Epithelial cell of proximal tubule (primary cell): ENCODE data around the gene GALNTL6. TPM values are rescaled to one million over a fixed set of nuclear protein-coding genes. Genes with fewer than 3 reads are reported as not detected.
A peak's percentile ranks its signal among the peaks of the same experiment; 100 is the strongest.

Experiments used
- DNase-seq: peaks from one replicate; pipeline ENCODE4 v3.0.0-alpha.2; 2011; ENCODE audit warnings: low read depth
- H3K4me3 ChIP-seq: 2 replicates; pipeline ENCODE4 v1.5.1; 2011; ENCODE audit warnings: low read depth, mild to moderate bottlenecking, low read length
- CTCF ChIP-seq: conservative IDR thresholded peaks from 2 replicates; pipeline ENCODE4 v1.5.1; 2012; ENCODE audit warnings: low read depth, mild to moderate bottlenecking, low read length
- total RNA-seq: library from RNA; depleted of rRNA; stranded (reverse); fragments of >200 nt; gene quantifications from 2 replicates; pipeline ENCODE4 v1.2.3, GENCODE V29; 2015

The GALNTL6 gene
- total RNA-seq, 1 donor from 2014 or later: not detected

- no peak for TF ChIP-seq CTCF
- no peak overlapping the region for H3K4me3 ChIP-seq
Measured at GRCh38 chr4:172011196-172011595, 198.0 kb downstream of the GALNTL6 start.

GRCh38 chr4:172018358-172018757, 205.2 kb downstream of the GALNTL6 start:
- no peak overlapping the region for H3K4me3 ChIP-seq
- no peak for TF ChIP-seq CTCF
- DNase-seq: no peak

More at GRCh38 chr4:172011196-172011595, 198.0 kb downstream of the GALNTL6 start:
- no peak for DNase-seq

DNA sequence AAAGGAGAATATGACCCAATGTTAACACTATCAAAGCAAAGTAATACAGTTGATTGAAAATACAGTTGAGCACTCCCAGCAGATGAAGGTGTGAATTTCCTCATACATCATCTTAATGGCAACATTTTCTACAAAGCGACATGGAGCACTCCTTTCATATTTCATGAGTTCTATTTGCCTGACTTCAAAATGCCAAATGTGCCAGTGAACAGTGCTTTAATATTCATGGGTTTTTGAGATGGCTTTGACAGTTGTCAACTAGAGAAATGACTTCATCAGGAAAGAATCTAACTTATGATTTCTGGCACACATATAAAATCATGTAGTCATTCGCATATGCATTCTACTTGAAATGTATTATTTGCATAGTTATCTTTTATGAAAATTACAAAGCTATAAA, 222.4 kb downstream of the GALNTL6 start:
- no peak for TF ChIP-seq CTCF
- no peak overlapping the region for H3K4me3 ChIP-seq
- no peak for DNase-seq

DNA sequence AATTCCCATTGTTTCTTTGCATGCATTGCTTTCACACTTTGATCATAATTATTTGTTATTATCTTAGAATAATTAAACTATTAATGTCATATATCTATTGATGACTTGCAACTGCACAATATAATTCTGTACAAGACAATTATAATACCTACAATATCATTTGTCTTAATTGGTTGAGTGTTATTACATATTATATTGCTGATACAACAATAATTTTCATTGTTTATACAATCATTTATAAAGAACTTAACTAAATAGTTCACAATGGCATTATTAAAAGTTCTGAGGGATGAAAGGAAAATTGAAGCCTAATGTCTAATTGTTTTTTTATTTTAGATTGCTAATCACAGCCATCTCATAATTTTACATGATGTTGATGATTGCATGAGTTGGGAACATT, 227.6 kb downstream of the GALNTL6 start:
- no peak for DNase-seq
- no peak overlapping the region for H3K4me3 ChIP-seq
- no peak for TF ChIP-seq CTCF

- TF ChIP-seq CTCF: no peak
- DNase-seq: peak; percentile 15
- no peak overlapping the region for H3K4me3 ChIP-seq
Measured at GRCh38 chr4:172042714-172043114, 229.5 kb downstream of the GALNTL6 start.

GRCh38 chr4:172045981-172046380, 232.8 kb downstream of the GALNTL6 start:
- H3K4me3 ChIP-seq: no peak overlapping the region
- no peak for TF ChIP-seq CTCF
- no peak for DNase-seq

DNA sequence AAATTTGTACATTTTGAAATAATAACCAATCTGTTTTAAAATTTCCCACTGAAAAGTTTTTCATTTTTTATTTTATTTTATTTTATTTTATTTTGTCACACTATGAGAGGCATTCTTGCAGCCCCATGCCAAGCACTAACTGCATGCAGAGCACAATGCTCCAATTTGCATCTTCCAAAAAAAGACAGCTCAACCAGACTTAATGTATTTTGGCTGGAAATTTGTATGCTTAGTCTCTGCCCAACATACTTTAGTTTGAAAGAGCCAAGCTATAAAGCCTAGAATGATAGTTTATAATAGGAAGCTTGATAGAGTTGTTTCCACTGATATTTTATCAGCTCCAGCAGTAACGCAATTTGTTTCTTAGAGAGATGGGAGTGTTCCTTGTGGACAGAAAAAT, 235.5 kb downstream of the GALNTL6 start:
- no peak for DNase-seq

More for the DNA sequence above, 235.5 kb downstream of the GALNTL6 start:
- TF ChIP-seq CTCF: no peak
- no peak overlapping the region for H3K4me3 ChIP-seq
